Glomerular visceral epithelial cell (primary cell): ENCODE measurements around the gene SELENOK.
"Not testable (repeated sequence)": the region's sequence is repeated elsewhere in the genome, so short reads cannot be mapped to it uniquely, and the experiment has no call there.

ENCODE experiments used
- DNase-seq: peaks from one replicate; pipeline ENCODE4 v3.0.0-alpha.2; 2016; ENCODE audit errors: extremely low spot score

SELENOK gene

DNA sequence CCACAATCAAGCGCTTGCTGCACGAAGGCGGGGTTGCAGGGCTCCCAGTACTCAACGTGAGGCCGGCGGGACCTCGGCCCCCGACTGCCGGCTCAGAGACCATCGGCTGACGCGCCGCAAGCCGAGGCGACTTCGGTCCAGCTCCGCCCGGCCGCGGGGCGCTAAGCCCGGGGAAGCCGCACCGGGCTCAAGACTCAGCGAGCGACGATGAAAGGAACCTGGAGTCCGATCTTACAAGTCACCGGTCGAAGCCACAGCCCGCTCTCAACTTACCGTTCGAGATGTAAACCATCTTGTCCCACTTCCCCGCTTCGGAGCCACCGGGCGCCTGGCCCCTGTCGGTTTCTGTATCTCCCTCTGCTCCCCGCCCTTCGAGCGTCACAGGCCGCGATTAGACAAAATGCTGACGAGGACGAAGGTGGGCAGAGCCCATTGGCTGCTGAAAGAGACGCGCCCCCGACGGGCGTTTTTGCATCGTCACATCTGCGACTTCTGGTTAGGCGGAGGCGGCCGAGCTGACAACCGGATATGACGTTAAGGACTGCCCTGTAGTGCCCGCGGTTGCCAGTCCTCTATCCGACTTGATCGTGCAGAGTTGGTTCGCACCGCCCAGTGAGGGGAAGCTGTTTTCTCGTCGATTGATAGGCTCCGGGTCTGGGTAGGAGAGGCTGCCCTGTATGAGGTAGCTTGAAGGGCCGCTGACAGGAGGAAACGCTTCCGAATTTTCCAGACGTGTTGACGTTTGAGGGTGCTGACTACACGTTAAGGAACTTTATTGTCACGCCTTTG lies at the start of gene SELENOK:
TSS of gene SELENOK (minus strand) at position 363 of the 789 bp plus-strand sequence.
- peak; percentile 97 for DNase-seq

DNA sequence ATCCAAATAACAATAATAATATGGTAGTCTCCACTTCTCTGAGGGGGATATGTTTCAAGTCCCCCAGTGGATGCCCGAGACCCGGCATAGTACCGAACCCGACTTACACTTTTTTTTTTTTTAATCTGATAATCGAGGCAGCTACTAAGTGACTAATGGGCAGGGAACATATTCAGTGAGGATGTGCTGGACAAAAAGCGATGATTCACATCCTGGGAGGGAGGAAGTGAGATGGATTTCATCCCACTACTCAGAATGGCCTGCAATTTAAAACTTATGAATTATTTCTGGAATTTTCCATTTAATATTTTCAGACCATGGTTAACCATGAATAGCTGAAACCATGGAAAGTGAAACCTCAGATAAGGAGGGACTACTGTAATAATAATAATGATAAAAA lies 49.5 kb upstream of the SELENOK start:
- no peak for DNase-seq

DNA sequence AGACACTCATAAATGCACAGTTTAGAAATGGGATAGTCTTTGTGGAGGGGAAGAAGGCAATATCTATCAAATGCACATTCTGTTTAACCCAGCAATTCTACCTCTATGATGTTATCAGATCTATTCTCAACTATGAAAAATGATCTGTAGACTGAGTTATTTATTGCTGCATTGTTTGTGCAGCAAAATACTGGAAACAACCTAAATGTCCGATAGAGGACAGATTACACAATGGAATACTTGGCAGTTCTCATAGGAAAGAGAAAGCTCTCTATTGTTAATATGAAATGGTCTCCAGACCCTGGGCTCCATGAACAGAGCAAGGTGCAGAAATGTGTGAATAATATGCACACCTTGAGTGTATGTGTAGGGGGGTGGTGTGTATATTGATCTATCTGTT lies 49.0 kb upstream of the SELENOK start:
- no peak for DNase-seq

DNA sequence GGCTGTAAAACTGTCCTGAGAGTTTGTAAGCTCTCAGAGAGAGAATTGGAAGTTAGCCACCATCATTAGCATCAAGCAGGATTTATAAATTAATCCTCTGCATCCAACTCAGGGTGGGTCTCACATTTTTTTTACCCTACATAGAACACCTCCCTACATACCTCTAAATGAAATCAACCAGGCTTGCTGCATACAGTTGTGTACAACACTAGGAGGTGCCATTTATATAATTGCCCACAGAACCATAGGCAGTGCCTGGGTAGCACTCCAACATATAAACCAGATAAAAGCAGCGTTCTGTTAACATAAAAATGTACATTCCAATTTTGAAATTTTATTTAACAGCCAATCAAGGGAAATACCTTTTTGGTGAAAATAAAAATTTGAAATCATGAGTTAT lies 48.2 kb upstream of the SELENOK start:
- no peak for DNase-seq

DNA sequence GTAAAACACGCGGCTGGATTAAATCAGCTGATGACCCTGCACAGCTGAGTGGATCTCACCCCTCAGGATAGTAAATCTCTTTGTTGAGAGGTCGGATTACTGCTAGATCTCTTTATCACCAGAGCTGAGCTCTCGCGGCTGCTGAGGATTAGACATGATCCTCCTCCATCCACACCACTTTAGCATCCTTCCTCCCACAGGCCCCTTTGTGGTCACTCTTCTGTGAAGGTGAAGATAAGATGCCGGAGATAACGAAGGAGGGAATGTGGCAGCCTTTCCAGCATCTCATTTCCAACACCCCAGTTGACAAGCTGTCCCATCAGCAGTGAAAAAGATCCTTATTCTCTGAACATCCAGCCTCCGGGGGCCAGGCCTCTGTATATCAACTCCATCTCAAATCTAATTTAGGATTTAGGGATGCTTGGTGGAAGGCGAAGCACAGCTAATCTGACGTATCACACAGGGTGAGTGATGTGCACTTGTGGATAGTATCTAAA lies 47.5 kb upstream of the SELENOK start:
- DNase-seq = no peak

DNA sequence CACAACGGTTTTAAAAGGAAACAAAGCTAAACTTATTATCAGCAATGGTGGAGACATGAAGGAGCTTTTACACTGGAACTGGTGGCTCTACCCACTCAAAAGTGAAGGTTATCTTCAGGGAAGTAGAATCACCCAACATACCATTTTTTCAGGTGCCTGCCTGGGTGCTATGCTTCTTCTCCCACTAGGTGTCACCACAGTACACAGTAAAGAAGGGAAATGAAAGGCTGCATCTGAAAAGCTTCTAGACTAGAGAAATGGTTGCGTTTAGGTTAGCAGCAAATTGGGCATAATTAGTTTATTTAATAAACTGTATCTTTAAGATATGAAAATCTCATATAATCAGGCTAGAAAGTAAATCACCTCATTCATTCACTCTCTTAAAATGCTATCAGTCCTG lies 47.0 kb upstream of the SELENOK start:
- peak; percentile 33 for DNase-seq

DNA sequence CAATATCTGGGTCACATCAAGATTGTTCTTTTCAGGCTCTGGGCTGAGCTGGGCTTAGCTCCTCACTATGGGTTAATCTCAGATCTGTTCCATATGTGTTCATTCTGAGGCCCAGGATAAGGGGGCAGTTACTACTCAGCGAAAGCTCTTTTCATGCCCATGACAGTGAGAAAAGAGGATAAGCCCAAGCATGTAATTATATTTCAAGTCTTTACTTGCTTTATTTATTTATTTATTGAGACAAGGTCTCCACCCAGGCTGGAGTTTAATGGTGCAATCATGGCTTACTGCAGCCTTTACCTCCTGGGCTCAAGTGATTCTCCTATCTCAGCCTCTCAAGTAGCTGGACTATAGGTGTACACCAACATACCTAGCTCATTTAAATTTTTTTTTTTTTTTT lies 44.7 kb upstream of the SELENOK start:
- no peak for DNase-seq

DNA sequence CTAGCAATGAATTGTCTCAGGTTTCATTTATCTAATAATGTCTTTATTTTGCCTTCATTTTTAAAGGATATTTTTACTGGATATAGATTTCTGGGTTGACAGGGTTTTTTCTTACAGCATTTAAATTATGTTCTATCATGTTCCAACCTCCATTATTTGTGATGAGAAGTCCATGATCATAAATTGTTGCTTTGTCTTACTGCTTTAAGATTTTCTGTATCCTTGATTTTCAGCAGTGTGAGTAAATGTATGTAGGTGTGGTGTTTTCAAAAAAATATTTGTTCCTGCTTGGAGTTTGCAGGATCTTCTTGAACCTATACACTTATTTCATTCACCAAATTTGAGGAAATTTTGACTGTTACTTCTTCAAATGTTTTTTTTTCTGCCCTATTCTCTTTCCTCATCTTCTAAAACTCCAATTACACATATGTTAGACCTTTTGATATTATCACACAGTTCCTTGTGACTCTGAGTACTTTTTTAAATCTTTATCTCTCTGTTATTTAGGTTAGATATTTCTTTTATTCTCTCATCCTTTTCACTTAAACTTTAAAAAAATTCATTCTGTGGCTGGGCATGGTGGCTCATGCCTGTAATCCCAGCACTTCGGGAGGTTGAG lies 43.7 kb upstream of the SELENOK start:
- DNase-seq = no peak

DNA sequence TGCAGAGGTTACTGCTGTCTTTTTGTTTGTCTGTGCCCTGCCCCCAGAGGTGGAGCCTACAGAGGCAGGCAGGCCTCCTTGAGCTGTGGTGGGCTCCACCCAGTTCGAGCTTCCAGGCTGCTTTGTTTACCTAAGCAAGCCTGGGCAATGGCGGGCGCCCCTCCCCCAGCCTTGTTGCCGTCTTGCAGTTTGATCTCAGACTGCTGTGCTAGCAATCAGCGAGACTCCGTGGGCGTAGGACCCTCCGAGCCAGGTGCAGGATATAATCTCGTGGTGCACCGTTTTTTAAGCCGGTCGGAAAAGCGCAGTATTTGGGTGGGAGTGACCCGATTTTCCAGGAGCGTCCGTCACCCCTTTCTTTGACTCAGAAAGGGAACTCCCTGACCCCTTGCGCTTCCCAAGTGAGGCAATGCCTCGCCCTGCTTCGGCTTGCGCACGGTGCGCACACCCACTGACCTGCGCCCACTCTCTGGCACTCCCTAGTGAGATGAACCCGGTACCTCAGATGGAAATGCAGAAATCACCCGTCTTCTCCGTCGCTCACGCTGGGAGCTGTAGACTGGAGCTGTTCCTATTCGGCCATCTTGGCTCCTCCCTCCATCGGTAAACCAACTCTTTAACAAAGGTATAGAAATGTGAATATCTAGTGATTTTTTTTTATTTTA lies 35.7 kb upstream of the SELENOK start:
- DNase-seq = not testable (repeated sequence)

DNA sequence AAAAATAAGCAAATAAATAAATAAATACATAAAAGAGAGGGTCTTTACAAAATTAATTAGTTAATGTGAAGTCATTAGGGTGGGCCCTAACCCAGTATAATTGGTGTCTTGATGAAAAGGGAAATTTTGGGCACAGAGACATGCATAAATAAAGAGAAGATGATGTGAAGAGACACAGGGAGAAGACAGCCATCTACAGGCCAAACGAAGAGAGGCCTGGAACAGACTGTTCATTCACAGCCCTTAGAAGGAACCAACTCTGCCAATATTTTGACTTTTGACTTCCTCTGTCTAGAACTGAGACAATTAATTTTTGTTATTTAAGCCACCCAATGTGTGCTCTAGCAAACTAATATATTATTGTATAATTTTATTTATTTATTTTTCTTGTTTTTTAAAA lies 29.6 kb upstream of the SELENOK start:
- peak; percentile 2 for DNase-seq

DNA sequence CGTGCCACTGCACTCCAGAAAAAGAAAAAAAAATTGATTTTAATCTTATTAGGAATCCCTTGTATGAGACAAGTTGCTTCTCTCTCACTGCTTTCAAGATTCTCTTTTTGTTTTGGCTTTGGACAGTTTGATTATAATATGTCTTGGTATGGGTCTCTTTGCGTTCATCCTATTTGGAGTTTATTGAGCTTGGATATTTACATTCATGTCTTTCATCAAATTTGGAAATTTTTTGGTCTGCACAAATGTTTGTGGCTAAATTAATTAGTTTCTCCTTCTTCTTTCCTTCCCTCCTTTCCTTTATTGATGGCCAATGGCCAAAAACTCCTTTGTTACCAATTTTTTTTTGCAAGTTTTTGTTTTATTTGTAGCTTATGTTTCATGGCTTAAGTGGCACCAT lies 28.1 kb upstream of the SELENOK start:
- no peak for DNase-seq

DNA sequence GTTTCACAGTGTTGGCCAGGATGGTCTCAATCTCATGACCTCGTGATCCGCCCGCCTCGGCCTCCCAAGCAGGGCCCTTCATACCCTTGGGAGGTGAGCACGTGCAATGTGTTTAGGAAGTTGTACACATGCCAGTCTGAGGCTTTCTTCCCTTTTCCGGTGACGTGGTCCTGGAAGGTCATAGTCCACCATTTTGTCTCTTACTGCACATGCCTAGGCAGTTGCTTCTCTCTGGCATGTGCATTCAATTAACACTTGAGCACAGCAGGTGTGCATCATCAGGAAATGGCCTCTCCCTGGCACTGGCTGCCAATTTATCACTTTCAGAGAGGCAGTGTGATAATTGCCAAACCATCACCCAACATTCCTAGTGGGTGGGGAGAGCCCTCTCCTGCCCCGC lies 21.7 kb upstream of the SELENOK start:
- DNase-seq = no peak

DNA sequence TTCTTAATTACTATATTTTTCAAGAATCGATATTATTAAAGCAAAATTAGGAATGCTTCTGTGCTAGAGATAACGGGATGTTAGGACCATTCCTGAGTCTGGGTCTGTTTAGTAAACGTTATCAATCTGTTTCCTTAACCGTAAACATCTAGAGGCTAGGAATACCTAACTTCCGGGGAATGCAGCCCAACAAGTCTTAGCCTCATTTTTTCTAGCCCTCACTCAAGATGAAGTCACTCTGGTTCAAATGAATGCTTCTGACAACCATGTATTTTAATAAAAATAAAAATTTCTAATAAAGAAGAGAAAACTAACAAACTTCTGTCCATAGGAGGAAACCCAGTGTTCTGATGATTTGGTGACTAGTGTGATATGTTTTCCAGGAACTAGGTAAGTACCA lies 11.1 kb upstream of the SELENOK start:
- DNase-seq = no peak

DNA sequence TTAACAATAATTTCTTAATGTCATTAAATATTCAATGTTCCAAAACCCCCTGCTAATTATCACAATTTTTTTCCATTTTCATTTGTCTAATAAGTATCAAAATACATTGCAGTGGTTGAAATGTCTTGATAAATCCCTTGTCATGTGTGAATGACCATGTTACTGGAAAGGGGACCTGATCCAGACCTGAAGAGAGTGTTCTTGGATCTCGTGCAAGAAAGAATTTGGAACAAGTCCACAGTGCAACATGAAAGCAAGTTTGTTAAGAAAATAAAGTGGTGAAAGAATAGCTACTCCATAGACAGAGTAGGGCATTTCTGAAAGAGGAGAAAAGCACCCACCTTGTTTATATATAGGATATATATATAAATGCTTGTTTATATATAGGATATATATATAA lies 10.4 kb upstream of the SELENOK start:
- no peak for DNase-seq

DNA sequence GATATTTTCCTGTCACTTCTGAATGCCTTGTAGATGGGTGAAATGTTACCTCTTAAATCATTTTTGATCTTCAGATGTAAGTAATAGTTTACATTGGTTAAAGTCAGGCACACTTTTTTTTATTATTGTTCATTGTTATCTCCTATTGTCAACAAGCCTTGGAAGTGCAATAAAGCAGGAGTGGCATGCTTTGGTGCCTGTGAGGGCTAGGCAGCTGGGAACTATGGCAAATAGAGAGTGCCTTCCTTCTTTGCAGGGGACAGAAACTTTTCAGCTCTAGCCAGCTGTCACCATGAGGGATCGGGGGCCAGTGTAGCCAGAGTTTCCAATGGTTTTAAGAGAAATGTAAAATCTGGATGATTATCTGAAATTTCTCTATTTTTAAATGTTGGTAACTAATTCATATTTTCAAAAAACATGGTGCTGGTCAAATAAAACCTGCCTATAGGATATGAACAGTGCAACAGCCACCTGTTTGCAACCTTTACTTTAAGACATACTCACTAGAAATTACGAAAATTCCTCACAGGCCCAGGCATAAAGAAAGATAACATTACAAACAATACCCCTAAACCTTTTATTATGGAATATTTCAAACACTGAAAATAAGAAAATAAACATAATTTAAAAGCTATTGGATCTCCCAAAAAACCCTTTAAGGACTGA lies 9.1 kb upstream of the SELENOK start:
- DNase-seq = no peak

DNA sequence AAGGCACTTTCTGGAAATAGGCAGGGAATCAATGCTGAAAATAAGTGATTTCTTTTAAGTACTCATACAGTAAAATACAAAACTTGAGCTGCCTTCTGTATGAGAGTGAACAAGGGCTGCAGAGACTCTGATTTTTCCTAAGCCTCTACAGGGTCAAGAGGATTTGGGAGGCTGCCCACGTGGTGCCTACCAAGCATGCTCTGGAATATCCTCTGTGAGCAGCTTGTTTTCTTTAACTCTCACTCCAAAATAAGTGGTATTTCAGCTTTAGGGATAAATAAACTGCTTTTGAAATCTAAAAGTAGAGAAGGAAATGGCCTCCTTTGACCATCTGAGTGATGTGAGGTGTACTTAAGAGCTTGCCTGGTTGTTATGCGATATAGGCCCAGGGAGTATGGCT lies 8.1 kb upstream of the SELENOK start:
- no peak for DNase-seq

DNA sequence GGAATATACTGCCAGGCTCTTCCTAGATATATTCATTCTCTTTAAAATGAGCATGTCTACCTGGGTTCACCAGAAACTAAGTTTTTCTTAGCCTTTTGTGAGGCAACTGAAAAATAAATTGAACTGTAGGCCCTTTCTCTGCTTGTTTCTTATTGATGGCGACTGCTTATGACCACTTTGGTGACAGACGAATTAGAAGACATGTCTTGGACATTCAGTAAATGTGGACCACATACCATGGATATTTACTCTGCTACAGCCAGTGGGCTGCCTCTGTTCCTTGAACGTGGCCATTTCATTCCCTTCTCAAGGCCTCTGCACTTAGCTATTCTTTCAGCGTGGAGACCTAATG lies 603 bp upstream of the SELENOK start:
- no peak for DNase-seq

DNA sequence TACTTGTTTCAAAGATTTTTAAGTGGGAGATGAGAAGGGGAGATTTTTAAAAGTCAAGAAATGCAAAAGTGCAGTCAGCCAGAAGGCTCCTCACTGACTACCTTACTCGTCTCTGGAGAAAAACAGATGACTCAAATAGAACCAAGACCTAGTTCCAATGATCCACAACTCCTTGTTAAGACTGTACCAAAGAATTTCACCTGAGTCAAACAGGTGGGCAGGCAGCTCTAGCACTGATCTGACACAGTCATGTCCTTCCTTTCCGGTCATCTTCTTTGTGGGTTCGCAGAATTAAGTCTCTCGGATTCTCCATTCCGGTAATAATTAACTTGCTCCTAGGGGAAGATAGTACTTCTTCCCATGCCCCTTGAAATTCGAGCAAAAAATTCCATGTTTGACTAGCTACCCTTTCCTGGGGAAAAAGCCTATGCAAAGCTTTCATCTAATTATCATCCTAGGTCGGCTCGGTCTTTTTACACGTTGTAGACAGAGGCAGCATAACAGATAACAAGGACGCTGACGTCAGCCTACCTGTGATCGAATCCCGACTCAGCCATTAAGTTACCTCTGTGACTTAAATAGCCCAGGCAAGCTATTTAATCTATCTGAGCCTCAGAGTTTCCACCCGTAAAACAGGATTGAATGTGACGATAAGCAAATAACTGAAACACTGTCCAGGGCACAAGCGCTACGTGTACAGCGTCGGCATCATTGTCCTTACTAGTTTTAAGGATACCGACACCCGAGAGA lies 758 bp downstream of the SELENOK start:
- peak; percentile 28 for DNase-seq

DNA sequence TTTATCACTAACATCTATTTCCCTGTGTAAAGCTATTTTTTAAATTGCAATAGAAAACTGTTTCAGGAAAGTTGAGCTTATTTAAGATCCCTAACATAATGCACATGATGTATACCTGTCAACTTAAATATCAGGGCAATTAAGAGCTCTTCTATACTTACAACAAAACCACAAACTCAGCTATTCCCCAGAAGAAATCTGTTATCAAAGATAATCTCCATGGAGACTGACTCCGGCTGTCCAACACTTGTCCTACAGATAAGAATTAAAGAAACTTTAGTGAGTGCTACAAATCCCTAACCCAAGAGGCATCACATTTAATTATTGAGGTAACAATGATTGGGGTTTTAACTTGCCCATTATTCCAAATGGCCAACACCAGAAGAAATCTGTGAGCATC lies 3.4 kb downstream of the SELENOK start:
- no peak for DNase-seq

DNA sequence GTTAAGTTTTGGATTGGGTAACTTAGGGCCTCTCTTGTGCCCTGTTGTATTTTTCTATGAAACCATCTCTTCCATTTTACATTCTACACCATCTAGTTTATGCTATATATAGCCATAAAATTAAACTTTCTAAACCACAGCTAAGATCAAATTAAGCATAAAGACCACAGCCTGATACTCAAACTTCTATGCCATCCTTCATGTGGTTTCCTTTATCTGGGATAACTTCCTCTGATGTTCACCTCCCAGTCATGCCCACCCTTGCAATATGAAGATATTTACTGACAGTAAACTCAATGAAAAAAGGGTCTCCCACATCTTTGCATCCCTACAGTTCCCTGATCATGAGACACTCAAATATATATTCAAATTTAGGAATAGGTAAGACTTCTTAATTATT lies 4.2 kb downstream of the SELENOK start:
- DNase-seq = no peak

DNA sequence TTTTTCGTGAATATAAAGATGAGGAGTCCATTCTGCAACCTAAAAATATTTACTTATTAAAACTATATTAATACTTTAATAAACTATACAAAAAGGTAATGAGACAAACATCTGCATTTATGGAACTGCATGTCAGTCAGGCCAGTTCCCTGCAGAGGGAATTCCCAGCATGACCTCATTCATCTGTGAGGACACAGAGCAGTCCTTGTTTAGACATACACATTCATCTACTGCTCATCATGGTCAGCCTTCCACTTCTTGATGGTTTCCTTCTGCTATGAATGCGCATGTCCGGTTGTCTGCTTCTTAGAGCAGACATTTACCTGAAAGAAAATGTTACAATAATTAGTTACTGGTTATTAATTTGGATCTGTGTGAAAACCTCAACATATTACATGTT lies 6.4 kb downstream of the SELENOK start:
- DNase-seq = peak; percentile 29

DNA sequence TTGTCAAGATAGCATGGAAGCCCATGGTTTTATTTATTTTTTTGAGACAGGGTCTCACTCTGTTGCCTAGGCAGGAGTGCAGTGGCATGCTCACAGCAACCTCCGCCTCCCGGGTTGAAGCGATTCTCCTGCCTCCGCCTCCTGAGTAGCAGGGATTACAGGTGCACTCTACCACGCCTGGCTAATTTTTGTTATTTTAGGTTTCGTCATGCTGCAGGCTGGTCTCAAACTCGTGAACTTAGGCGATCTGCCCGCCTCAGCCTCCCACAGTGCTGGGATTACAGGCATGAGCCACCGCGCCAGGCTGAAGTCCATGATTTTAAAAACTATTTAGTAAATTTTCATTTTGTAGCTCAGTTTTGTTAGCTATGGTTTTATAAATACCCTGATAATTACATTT lies 7.0 kb downstream of the SELENOK start:
- no peak for DNase-seq
